ENCODE results near the gene RNF183.
A peak's percentile ranks its signal among the peaks of the same experiment; 100 is the strongest.
"Not testable (repeated sequence)": the region's sequence is repeated elsewhere in the genome, so short reads cannot be mapped to it uniquely, and the experiment has no call there.

The RNF183 gene

DNA sequence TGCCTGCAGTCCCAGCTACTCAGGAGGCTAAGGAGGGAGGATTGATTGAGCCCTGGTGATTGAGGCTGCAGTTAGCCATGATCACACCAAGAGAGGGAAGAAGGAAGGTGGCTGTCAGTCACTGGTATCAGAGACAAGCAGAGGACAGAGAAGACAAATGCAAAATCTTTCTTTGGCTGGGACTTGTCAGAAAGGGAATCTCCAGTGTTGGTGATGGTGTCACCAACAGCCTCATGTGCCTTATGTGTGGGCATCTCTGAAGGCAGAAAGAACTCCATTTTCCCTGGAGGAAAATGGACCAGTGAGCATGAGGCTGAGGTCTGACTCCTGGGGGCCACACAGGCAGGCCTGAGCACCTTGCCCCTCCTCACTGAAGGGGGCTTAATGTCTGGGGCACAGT, 12.1 kb upstream of the RNF183 start:
- DNase-seq = no peak

DNA sequence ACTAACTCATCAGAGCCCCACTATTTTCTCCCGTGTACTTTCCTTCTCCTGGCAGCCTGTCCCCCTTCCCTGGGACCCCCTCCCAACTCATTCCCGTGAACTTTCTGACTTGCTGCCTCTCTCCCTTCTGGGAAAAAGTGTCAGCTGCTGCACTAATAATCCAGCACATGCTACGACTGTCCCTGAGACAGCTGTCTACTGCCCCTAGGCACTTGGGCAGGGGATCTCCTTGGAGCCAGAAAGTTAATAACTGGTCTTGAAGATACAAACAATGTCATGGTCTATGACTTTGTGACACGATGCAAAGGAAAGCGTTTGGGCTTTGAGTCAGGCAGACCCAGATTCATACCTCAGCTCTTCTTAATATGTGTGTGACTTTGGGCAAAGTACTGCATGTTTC, 10.1 kb upstream of the RNF183 start:
- no peak for DNase-seq

DNA sequence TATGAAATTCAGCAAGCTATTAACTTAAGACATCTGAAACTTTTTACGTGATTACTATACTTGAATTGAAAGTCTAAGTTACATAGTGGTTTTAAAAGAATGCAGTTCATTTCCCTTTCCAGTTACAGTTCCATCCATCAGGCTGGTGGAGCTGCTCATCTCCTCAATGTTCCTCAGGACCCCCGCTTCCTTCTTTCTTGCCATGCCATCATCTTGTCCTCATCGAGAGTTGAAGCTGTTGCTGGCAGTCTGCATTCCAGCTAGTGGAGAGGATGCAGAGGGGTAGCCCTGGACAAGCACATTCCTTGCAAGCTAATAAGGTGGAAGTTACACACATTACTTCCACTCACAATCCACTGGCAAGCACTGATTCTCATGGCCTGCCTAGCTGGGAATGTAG, 8.8 kb upstream of the RNF183 start:
- no peak for DNase-seq

DNA sequence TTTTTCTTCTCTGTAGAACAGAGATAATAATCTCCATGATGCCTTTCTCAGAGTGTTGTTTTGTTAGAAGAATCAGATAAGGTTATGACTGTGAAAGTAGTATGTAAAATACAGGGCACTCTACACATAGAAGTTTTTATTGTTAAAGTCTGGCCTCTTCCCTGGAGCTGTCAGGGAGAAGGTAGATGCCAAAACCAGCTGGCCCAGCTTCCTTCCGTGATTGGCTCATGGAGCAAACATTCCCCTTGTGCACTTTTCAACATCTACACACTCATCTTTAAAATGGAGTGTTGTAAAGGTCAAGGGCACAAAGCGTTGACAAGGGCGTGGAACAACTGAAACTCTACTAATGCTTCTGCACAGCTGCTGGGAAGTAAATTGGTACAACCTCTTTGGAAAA, 7.4 kb upstream of the RNF183 start:
- DNase-seq = no peak

DNA sequence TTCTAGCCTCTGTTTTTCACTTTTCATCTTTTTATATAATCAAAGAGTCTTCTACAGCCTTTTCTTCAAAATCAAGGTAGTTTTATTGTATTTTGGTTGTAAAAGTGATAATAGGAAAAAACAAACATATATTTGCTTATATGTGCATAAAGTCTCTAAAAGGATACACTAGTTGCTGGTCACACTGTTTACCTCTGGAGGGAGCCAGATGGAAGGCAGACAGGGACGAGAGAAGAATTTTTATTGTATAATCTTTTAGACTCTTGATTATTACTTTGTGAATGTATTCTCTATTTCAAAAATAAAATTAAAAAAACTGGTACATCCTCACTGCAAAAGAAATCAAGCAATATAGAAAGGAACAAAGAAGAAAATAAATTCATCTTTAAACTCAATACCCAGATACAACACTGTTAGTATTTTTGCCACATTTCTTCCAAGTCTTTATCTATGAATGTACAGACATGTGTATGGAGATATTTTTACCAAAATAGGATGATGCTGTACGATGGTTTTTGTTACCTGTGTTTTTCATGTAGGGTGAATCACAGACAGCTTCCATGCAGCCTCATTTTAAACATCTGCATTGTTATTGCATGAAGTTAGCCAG, 6.1 kb upstream of the RNF183 start:
- DNase-seq = no peak

DNA sequence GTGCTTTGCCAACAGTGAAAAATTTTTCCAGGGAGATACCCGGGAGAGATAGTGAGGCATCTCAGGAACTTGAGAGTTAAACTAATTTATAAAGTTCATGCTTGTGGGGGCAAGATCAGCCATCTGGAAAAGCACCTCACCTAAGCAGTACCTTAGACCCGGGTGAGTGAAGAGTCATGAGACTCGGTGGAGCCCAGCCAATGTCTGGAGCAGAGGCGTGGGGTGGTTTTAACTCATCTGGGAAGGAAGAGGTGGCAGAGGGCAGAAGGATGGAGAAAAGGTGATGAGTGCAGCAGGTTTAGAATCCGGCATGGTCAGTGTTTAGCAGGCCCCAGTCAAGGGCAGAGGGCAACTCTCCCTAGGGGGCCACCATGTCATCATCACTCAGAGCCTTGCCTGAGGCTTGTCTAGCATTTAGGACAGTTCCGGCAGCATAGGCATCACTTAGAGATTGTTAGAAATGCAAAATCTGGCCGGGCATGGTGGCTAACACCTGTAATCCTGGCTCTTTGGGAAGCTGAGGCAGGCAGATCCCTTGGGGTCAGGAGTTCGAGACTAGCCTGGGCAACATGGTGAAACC, 4.3 kb upstream of the RNF183 start:
- no peak for DNase-seq

DNA sequence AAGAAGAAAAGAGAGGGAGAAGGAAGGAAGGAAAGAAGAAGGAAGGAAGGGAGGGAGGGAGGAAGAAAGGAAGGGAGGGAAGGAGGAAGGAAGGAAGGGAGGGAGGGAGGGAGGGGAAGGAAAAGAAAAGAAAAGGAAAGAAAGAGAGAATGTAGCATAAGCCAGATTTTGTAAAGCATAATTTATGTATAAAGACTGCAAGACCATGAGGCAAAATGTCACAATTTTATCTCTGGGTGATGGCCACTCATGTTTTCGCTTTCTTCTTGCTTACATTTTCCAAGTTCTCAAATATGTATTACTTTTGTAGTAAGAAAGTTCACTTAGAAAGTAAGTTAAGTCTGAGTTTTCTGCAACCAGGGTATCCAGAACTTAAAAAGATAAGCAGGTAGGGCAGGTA, 3.4 kb upstream of the RNF183 start:
- no peak for DNase-seq

DNA sequence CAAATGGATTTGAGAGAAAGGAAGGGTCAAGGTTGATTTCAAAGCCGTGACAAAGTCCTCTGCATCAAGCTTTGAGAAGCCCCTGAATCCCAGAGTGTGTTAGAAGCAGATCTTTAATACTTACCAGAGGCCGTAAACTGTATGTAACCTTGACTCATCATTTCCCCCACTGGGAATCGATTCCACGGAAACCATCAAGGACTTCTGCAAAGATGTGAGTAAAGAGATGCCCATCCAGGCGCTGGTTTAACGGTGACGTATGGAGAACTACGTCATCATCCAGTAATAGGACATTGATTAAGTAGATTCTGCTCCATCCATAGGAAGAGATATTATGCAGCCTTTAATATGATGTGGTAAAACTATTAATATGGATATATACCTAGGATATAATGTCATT, 1.6 kb downstream of the RNF183 start:
- DNase-seq = no peak

DNA sequence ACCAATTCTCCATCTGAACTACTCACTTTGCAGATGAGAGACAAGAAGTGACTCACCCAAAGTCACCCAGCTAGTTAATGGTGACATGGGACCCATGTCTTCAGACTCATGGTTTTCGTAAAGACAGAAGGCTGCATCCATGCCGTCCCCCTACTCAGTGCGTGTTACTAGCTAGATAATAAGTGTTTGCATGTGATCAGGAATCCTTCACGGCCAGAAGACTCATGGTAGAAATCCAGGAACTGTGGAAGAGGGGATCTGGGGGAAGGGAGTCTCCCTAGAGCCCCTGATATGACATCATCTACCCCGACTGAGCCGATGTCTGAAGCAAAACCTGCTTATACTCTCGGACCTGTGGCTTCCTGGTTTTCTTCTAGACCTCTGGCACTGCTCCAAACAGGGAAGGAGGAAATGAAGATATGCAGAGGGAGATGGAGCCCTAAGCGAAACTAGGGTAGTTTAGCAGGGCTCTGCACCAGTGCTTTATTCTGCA, 3.3 kb downstream of the RNF183 start:
- DNase-seq = peak; percentile 29

DNA sequence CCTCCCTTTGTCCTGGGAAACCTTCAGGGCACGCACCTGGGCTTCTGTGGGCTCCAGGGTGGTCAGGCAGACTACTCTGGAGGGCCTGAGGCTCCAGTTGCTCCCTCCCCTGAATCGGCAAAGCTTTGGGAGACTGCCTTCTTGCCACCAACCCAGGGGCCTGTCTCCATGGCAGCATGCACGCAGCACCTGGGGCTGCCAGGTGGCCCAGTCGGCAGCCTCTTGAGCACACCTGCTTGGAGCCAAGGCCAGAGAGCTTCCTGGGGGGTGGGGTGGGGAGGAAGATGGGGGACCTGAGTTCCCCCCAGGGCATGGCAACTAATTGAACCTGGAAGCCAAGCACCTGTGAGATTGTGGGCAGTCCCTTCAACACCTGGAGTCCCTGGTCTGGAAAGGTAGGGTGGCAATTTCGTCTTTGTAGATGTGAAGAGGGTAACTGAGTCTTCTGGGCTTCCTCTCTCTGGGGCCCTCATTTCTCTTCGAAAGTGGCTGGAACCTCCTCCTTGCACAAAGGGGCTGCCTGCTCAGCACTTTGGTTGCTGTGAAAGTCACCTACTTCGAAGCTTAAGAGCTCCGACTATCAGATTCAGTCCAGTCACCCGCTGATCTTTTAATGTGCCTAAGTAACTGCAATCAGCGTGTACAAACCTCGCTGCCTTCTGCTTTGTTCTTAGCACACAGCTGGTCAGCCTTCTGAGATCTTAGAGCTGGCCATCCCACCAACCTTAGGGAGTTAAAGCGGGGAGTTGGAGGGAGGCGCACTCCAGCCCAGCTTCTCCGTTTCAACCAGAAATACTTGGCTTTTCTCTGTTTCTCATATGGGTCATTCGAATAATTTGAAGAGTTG, 4.0 kb downstream of the RNF183 start:
- DNase-seq = no peak

DNA sequence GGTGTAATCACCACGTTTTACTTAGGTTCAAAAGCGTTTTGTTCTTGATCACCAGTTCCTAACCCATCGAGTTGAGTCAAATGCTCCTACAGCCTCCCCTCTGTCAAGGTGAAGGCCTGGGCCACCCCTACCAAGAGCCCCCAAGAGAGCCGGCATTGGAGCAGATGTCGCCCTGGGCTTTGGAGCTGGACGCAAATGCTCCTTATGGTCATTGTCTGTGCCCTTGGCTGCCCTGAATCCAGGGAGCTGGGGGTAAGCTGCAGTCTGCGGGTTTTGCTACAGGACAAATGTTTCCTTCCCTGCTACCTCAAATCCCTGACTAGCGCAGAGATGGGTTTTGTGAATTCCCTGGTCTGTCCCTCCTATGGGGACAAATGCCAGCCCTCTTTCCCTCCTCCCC, 4.9 kb downstream of the RNF183 start:
- DNase-seq = no peak

DNA sequence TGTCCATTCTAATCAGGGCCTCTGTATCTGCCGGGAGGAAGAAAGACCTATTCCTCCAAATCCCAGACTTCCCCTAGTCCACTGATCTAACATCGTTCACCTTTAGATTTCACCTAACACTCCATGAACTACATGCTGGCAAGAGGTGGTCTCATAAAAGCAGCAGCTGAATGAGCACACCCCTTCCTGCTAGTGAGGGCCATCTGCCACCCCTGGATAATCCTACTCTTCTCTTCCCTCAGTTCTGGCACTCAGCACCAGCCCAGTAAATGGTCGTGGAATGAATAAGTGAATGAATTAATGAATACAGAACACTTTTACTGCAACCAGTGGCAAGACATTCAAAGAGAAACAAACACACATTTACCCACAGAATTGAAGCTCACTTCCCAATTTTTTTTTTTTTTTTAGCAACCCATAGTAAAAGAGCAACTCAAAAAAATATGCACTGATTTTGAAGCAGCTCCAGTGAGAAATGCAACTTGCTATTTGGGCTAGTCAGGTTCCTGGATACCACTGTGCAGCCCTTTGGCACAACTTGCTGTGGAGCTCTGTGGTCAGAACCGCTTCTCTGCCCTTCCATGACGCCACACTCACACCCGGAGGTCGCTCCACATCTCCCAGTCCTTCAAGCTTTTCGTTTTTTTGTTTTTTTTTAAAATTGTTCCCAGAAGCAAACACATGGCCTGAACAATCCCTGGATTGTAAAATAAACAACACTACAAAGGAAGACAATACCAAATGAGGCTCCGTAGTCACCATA, 6.2 kb downstream of the RNF183 start:
- DNase-seq = no peak

DNA sequence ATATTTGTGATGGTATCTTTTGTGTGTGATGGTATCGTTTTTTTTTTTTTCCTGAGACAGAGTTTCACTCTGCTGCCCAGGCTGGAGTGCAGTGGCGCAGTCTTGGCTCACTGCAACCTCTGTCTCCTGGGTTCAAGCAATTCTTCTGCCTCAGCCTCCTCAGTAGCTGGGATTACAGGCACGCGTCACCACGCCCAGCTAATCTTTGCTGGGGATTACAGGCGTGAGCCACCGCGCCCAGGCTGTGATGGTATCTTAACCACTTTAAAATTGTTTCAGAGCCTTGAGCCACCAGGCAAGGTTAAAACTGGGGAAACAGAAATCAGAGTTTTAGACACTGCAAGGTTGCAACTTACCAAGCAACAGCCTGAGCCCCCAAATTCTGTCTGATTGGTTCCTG, 6.9 kb downstream of the RNF183 start:
- not testable (repeated sequence) for DNase-seq

DNA sequence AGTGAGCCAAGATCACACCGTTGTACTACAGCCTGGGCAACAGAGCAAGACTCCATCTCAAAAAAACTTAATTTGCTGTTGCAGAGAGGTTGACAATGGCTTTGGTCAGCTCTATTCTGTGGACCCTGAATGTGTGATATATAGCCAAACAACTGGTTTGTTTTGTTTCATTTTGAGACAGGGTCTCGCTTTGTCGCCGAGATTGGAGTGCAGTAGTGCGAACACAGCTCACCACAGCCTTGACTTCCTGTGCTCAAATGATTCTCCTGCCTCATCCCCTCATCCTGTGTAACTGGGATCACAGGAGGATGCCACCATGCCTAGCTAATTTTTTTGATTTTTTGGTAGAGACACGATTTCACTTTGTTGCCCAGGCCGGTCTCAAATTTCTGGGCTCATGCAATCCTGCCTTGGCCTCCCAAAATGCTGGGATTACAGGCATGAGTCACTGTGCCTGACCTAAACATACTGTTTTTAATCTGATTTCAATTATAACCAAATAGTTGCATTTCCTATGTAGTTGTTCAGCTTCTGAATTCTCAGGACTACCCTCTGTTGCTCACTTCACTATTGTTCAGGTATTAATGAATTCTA, 9.8 kb downstream of the RNF183 start:
- no peak for DNase-seq

DNA sequence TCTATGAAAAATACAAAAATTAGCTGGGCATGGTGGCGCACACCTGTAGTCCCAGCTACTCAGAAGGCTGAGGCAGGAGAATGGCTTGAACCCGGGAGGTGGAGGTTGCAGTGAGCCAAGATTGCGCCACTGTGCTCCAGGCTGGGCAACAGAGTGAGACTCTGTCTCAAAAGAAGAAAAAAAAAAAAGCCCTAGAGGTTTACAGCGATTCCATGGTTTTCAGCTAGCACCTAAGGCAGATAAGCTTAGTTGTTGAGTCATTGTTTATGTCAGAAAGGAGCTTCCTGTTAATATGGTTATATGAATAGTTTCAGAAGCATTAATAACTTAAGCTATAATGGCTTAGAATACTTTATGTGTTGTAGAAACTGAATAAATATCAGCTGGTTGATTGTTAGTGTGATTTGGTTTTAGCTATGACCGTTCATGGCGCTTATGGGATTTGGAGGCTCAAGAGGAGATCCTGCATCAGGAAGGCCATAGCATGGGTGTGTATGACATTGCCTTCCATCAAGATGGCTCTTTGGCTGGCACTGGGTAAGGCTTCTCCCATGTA, 13.0 kb downstream of the RNF183 start:
- DNase-seq = no peak

DNA sequence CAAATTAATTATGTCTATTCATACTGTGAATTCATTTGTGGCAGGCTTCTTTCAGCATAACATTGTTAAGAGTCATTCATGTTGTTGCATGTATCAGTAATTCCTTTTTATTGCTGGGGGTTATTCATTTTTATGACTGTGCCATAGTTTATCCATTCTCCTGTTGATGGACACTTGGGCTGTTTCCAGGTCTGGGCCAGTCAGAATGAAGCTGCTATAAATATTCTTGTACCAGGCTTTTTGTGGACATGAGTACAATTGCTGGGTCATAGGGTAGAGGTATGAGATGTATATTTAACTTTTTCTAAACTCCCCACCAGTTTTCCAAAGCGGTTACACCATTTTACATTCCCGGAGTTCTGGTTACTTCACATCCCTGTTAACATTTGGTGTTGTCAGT, 14.1 kb downstream of the RNF183 start:
- no peak for DNase-seq

DNA sequence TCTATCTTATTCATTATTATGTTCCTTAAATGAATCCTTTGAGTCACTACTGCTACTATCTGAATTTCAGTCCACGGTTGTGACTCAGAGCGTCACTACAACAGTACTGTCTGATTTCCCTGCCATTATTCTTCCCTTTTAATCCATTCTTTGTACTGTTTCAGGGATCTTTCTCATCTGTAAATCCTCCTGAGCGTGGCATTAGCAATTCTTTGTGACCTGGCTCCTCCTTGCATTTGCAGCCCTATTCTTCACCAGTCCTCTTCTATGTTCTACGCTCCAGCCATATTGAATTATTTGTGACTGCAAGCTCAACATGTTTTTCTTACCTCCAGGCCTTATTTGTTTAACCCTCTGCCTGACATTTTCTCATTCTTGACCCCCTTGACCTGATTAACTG, 21.8 kb downstream of the RNF183 start:
- no peak for DNase-seq

DNA sequence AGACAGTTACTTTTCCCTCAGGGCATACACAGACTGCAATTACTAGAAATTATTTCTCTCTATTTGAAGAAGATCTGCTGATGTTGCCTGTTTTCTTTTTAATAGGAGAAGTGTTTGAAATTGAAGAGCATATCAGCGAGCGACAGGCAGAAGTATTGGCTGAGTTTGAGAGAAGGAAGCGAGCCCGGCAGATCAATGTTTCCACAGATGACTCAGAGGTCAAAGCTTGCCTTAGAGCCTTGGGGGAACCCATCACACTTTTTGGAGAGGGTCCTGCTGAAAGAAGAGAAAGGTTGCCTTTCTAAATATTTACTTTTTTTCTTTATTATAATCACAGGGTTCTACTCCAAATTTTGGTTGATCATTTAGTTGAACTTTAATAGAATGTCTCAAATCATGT, 24.3 kb downstream of the RNF183 start:
- DNase-seq = no peak

DNA sequence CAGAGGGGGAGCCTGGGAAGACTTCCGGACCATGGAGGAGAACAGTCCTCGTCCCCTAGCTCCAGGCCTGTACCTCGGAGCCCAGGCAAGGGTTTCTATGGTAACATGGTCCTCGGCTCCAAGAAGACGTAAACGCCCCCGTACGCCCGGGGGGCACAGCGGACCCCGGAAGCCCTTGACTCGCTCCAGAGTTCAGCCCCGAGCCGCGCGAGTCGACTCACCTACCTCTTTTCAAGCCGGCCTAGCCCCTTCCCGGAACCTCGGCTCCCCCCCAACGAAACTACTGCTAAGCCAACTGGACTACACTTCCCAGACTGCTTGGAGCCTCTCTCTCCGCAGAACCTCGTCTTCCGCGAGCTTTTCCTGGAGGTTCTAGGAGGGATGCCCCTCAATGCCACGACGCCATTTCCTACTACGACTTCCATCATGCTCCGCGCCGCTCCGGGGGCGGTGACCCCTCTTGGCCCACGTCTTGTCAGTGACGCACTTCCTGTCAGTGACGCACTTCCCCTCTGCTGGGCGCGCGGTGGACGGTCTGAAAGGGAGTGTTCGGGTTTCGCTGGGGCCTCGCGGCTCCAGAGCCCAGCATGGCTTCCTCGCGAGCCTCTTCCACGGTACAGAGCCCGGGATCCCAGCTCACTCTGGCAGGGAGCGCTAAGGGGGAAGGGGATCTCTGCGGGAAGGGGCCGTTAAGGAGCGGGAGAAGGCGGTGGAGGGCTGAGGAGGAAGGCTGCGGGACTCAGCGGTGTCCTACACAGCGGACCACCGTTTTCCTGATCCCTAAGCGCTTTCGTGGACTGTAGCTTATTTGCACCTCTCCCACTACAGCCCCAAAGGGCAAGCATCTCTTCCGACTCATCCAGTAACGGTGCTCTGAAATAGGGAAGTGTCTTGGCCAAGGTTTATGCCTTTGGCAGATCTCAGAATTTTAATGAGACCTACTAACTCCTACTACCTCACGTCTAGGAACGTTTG, 27.7 kb downstream of the RNF183 start, which contains the start of the genes CDC26 and PRPF4:
Gene CDC26 (minus strand): TSS at position 416 of the 975 bp plus-strand sequence. CDS start 3,065 bp downstream, outside the sequence.
Gene PRPF4 (plus strand): TSS at position 502 of the 975 bp plus-strand sequence. CDS start 86 bp downstream, at position 588.
- DNase-seq = peak; percentile 99

DNA sequence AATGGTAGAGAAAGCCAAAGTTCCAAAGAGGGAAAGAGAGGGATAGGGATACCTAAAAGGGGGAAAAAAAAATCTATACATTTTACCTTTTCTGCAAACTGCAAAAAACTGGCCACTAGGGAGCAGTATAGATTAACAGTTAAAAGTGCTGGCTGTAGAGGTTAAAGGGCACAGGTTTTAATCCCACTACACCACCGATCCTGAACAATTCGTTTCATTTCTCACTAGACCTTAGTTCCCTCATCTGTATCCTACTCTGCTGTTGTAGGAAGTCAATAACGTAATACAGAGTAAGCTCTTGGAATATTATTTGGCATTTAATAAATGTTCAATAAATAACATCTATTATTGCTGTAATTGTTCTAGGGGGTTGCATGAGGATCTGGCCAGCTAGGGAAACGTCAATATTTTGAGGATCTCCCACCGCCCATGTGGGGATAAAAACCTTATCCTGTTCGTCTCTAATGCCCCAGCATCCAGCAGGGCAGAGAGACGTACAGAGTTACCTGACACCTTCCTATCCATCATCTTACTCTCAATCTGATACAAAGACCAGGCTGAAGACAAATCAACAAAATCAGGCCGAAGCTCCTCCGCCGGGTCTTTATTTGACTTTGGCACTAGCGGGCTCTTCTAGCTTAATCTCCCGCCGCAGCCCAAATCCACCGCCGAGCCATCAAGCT, 28.6 kb downstream of the RNF183 start:
- no peak for DNase-seq
